Liver (tissue), 9 donors: ENCODE results near the gene MYO16. TPM values are rescaled to one million over a fixed set of nuclear protein-coding genes. Genes with fewer than 3 reads are reported as not detected.

ENCODE experiments used
- DNase-seq: peaks from one replicate; pipeline ENCODE4 v3.0.0-alpha.2; 2017; ENCODE audit warnings: low spot score
- H3K27ac ChIP-seq, 2 donors: one replicate each; pipeline ENCODE4 v1.7.0; 2013; ENCODE audit warnings: inconsistent platforms in 2 of 2, low read length in 2 of 2, control low read depth in 1 of 2, low read depth in 1 of 2, mild to moderate bottlenecking in 1 of 2
- H3K27me3 ChIP-seq, 4 donors: one replicate each; pipeline versions ENCODE4 v1.6.1 to v1.7.0; 2013; ENCODE audit warnings: low read length in 3 of 4, inconsistent platforms in 1 of 4, mild to moderate bottlenecking in 1 of 4, moderate library complexity in 1 of 4; ENCODE audit not compliant: control insufficient read depth in 4 of 4, insufficient read depth in 4 of 4
- H3K36me3 ChIP-seq, 4 donors: one replicate each; pipeline versions ENCODE4 v1.6.1 to v1.7.0; 2013; ENCODE audit warnings: low read length in 3 of 4, mild to moderate bottlenecking in 3 of 4, low read depth in 1 of 4, moderate library complexity in 1 of 4; ENCODE audit not compliant: control insufficient read depth in 4 of 4, insufficient read depth in 3 of 4
- H3K4me1 ChIP-seq, 4 donors: one replicate each; pipeline versions ENCODE4 v1.6.1 to v1.7.0; 2013; ENCODE audit warnings: low read length in 3 of 4, mild to moderate bottlenecking in 3 of 4, moderate library complexity in 1 of 4; ENCODE audit not compliant: control insufficient read depth in 4 of 4, insufficient read depth in 4 of 4
- H3K4me3 ChIP-seq, 3 donors: one replicate each; pipeline versions ENCODE4 v1.6.1 to v1.7.0; 2013; ENCODE audit warnings: low read length in 3 of 3, control low read depth in 1 of 3, low read depth in 1 of 3, mild to moderate bottlenecking in 1 of 3
- H3K9ac ChIP-seq, 2 donors: one replicate each; pipeline ENCODE4 v1.7.0; 2013; ENCODE audit warnings: low read length in 2 of 2, mild to moderate bottlenecking in 2 of 2, moderate library complexity in 2 of 2, control low read depth in 1 of 2, low read depth in 1 of 2
- H3K9me3 ChIP-seq, 4 donors: one replicate each; pipeline versions ENCODE4 v1.6.1 to v1.7.0; 2013; ENCODE audit warnings: low read length in 3 of 4; ENCODE audit not compliant: control insufficient read depth in 4 of 4
- CTCF ChIP-seq: fragments of 150-350 bp; IDR thresholded peaks from 2 replicates; pipeline ENCODE4 v1.5.1; 2017; ENCODE audit warnings: improper control_type of control experiment, low read depth, low read length; ENCODE audit not compliant: missing input control
- EGR1 ChIP-seq, 2 donors: IDR thresholded peaks; 2 replicates each; pipeline ENCODE4 v1.6.1; 2016 to 2018; ENCODE audit warnings: antibody characterized with exemption in 2 of 2, low read depth in 2 of 2
- FOXA1 ChIP-seq: IDR thresholded peaks from 2 replicates; pipeline ENCODE4 v1.6.1; 2016; ENCODE audit warnings: antibody characterized with exemption
- FOXA2 ChIP-seq: IDR thresholded peaks from 2 replicates; pipeline ENCODE4 v1.6.1; 2016; ENCODE audit warnings: antibody characterized with exemption
- GABPA ChIP-seq, 2 donors: IDR thresholded peaks in 1 of 2; conservative IDR thresholded peaks in 1 of 2; 2 replicates each; pipeline ENCODE4 v1.6.1; 2016; ENCODE audit warnings: antibody characterized with exemption in 2 of 2, mild to moderate bottlenecking in 1 of 2, moderate library complexity in 1 of 2
- JUND ChIP-seq, 2 donors: IDR thresholded peaks; 2 replicates each; pipeline ENCODE4 v1.6.1; 2016; ENCODE audit warnings: antibody characterized with exemption in 2 of 2
- RAD21 ChIP-seq, 2 donors: IDR thresholded peaks; 2 replicates each; pipeline ENCODE4 v1.6.1; 2016; ENCODE audit warnings: antibody characterized with exemption in 2 of 2, mild to moderate bottlenecking in 2 of 2
- REST ChIP-seq: IDR thresholded peaks from 2 replicates; pipeline ENCODE4 v1.6.1; 2016; ENCODE audit warnings: antibody characterized with exemption, mild to moderate bottlenecking
- TAF1 ChIP-seq: conservative IDR thresholded peaks from 2 replicates; pipeline ENCODE4 v1.6.1; 2016; ENCODE audit warnings: antibody characterized with exemption, mild to moderate bottlenecking
- YY1 ChIP-seq: IDR thresholded peaks from 2 replicates; pipeline ENCODE4 v1.6.1; 2016; ENCODE audit warnings: antibody characterized with exemption, mild to moderate bottlenecking
- ZBTB33 ChIP-seq: IDR thresholded peaks from 2 replicates; pipeline ENCODE4 v1.6.1; 2016; ENCODE audit warnings: antibody characterized with exemption
- WGBS: extraction: QIAGEN DNeasy Blood & Tissue Kit; methylation state at CpG from one replicate; pipeline ENCODE4 v1.1.7; 2013; 5-methylcytosine and 5-hydroxymethylcytosine counted together
- polyA plus RNA-seq, 2 donors: library from polyadenylated mRNA; stranded (reverse) in 1 of 2; unstranded in 1 of 2; fragments of 200-250 nt in 1 of 2; fragments of >200 nt in 1 of 2; fragmentation: Nextera tagmentation in 1 of 2; extraction: Ambion mirVana in 1 of 2; gene quantifications; one replicate each; pipeline versions ENCODE4 v1.2.1 to v1.2.3, GENCODE V29; 2013 to 2015
- total RNA-seq, 2 donors: library from RNA; depleted of rRNA; stranded (reverse); fragments of >200 nt; gene quantifications; one replicate each; pipeline ENCODE4 v1.2.3, GENCODE V29; 2014
- donor health status: healthy.
- donor health status: healthy.
- donor health status: healthy.
- donor health status: healthy.
- donor health status: healthy.

MYO16 gene
- total and polyA plus RNA-seq, 4 donors, result 0.37 to 1.1 (median 0.68) TPM

GRCh38 chr13:108922108-108922507, 292.7 kb downstream of the MYO16 start:
- Histone ChIP-seq H3K27me3 (no peaks in the 10 kb centered on the region), H3K4me3 (no peak overlapping the region), H3K4me1 (peaks cover 0 to 18% (median 2%) of the 10 kb centered on the region in 4 donors), H3K9ac (no peak overlapping the region), H3K36me3 (no peaks in the 10 kb centered on the region), H3K27ac (no peak overlapping the region), H3K9me3 (no peaks in the 10 kb centered on the region)
- TF ChIP-seq RAD21 (IDR thresholded peaks at IDR 0.05) (no peak), FOXA1 (no peak), ZBTB33 (no peak)
- DNase-seq, result no peak
- WGBS, result 84% methylated on average over 5 of the region's 5 CpGs

- TF ChIP-seq EGR1 (IDR thresholded peaks at IDR 0.05; ENCODE audit: low read depth in 2 of 2) (no peak), RAD21 (IDR thresholded peaks at IDR 0.05) (no peak), YY1 (no peak), GABPA (IDR thresholded peaks at IDR 0.05 in 1 of 2, conservative IDR thresholded peaks at IDR 0.05 in 1 of 2) (no peak), JUND (IDR thresholded peaks at IDR 0.05) (no peak)
- H3K4me3 ChIP-seq, result no peak overlapping the region
- H3K27ac ChIP-seq, result no peak overlapping the region
- no peak overlapping the region for H3K9ac ChIP-seq
- H3K27me3 ChIP-seq, result no peaks in the 10 kb centered on the region
- whole genome bisulfite sequencing, result 95% methylated on average over 15 of the region's 15 CpGs
- no peaks in the 10 kb centered on the region for H3K9me3 ChIP-seq
- peaks cover 0 to 4% (median 0%) of the 10 kb centered on the region in 4 donors for H3K4me1 ChIP-seq
- no peaks in the 10 kb centered on the region for H3K36me3 ChIP-seq
- no peak for DNase-seq
Observed at GRCh38 chr13:108923386-108924047, 294.1 kb downstream of the MYO16 start.

GRCh38 chr13:108924134-108924533, 294.7 kb downstream of the MYO16 start:
- no peaks in the 10 kb centered on the region for H3K36me3 ChIP-seq
- H3K9ac ChIP-seq, result no peak overlapping the region
- no peaks in the 10 kb centered on the region for H3K27me3 ChIP-seq
- H3K9me3 ChIP-seq, result no peaks in the 10 kb centered on the region
- no peak overlapping the region for H3K4me3 ChIP-seq
- no peak overlapping the region for H3K27ac ChIP-seq
- TF ChIP-seq GABPA (IDR thresholded peaks at IDR 0.05 in 1 of 2, conservative IDR thresholded peaks at IDR 0.05 in 1 of 2), result no peak
- TF ChIP-seq TAF1, result no peak
- no peak for TF ChIP-seq CTCF
- no peak for TF ChIP-seq FOXA2
- TF ChIP-seq REST, result no peak
- DNase-seq, result no peak
- 89% methylated on average over 5 of the region's 5 CpGs for WGBS
- peaks cover 0 to 4% (median 0%) of the 10 kb centered on the region in 4 donors for H3K4me1 ChIP-seq
